Measurements from ENCODE around the gene RRP1.

Gene RRP1

GRCh38 chr21:43775795-43776430 is 13.5 kb upstream of the RRP1 start, which contains the start of gene CSTB:
TSS of gene CSTB (minus strand) at chr21:43776308. CDS start at chr21:43776269, 39 bp downstream.
- peak; percentile 61 to 81 for DNase-seq (ENCODE audit: low read depth in 2 of 2)

- DNase-seq (ENCODE audit: low read depth in 2 of 2) = no peak
These were observed 11.4 kb upstream of the RRP1 start for GRCh38 chr21:43777953-43778352.

GRCh38 chr21:43778469-43779335 is 10.7 kb upstream of the RRP1 start:
- no peak for DNase-seq (ENCODE audit: low read depth in 2 of 2)

GRCh38 chr21:43779660-43780059 is 9.7 kb upstream of the RRP1 start:
- DNase-seq (ENCODE audit: low read depth in 2 of 2) = no peak

- no peak for DNase-seq (ENCODE audit: low read depth in 2 of 2)
These were observed 7.5 kb upstream of the RRP1 start for GRCh38 chr21:43781846-43782245.

- DNase-seq (ENCODE audit: low read depth in 2 of 2) = no peak
These were observed 6.8 kb upstream of the RRP1 start for GRCh38 chr21:43782431-43783097.

GRCh38 chr21:43783098-43783700 is 6.2 kb upstream of the RRP1 start:
- DNase-seq (ENCODE audit: low read depth in 2 of 2) = no peak

- DNase-seq (ENCODE audit: low read depth in 2 of 2) = no peak
These were observed 4.2 kb upstream of the RRP1 start for GRCh38 chr21:43785134-43785533.

- DNase-seq (ENCODE audit: low read depth in 2 of 2) = no peak
These were observed 3.0 kb upstream of the RRP1 start for GRCh38 chr21:43786300-43786806.

- DNase-seq (ENCODE audit: low read depth in 2 of 2) = no peak
These were observed 2.5 kb upstream of the RRP1 start for GRCh38 chr21:43786807-43787440.

- DNase-seq (ENCODE audit: low read depth in 2 of 2) = no peak
These were observed 690 bp downstream of the RRP1 start for GRCh38 chr21:43790010-43790524.

- no peak for DNase-seq (ENCODE audit: low read depth in 2 of 2)
These were observed 3.0 kb downstream of the RRP1 start for GRCh38 chr21:43792406-43792805.

GRCh38 chr21:43793243-43793642 is 3.9 kb downstream of the RRP1 start:
- no peak for DNase-seq (ENCODE audit: low read depth in 2 of 2)

- DNase-seq (ENCODE audit: low read depth in 2 of 2) = no peak
These were observed 4.9 kb downstream of the RRP1 start for GRCh38 chr21:43794311-43794710.

- DNase-seq (ENCODE audit: low read depth in 2 of 2) = no peak
These were observed 5.5 kb downstream of the RRP1 start for GRCh38 chr21:43794857-43795256.

GRCh38 chr21:43797415-43797814 is 8.0 kb downstream of the RRP1 start:
- no peak for DNase-seq (ENCODE audit: low read depth in 2 of 2)

GRCh38 chr21:43797925-43798715 is 8.7 kb downstream of the RRP1 start:
- DNase-seq (ENCODE audit: low read depth in 2 of 2) = no peak

GRCh38 chr21:43799301-43799840 is 10.0 kb downstream of the RRP1 start:
- no peak for DNase-seq (ENCODE audit: low read depth in 2 of 2)

GRCh38 chr21:43800124-43800523 is 10.7 kb downstream of the RRP1 start:
- DNase-seq (ENCODE audit: low read depth in 2 of 2) = no peak

GRCh38 chr21:43800566-43800965 is 11.2 kb downstream of the RRP1 start:
- no peak for DNase-seq (ENCODE audit: low read depth in 2 of 2)

All from stimulated activated CD4-positive, alpha-beta T cell treated with anti-CD3 and anti-CD28 coated beads, Interleukin-15, amount 100 ng/mL, for 48 hours (primary cell).